HG03442 (cell line): Measurements from ENCODE around the gene CCR5AS.
"Not testable (repeated sequence)": the region's sequence is repeated elsewhere in the genome, so short reads cannot be mapped to it uniquely, and the experiment has no call there.

Source experiments
- ATAC-seq: cut with Tn5 transposase; IDR thresholded peaks from one replicate; pipeline ENCODE4 v1.9.1; 2021; ENCODE audit warnings: mild to moderate bottlenecking, moderate library complexity; ENCODE audit not compliant: unreplicated experiment

The CCR5AS gene

GRCh38 chr3:46406788-46407611 lies at the start of gene CCR5AS, which contains the start of gene CCRL2:
Gene CCR5AS, minus strand, starts transcription at chr3:46407066.
Gene CCRL2, plus strand, starts transcription at chr3:46407259. Its CDS starts 821 bp downstream, at chr3:46408080.
- ATAC-seq: peak; percentile 42

GRCh38 chr3:46456118-46456517 lies 49.3 kb upstream of the CCR5AS start:
- no peak for ATAC-seq

- no peak for ATAC-seq
Observed at GRCh38 chr3:46455231-46456115, 48.6 kb upstream of the CCR5AS start.

- ATAC-seq: no peak
Observed at GRCh38 chr3:46454606-46455005, 47.7 kb upstream of the CCR5AS start.

- ATAC-seq: no peak
Observed at GRCh38 chr3:46454209-46454595, 47.3 kb upstream of the CCR5AS start.

- no peak for ATAC-seq
Observed at GRCh38 chr3:46453526-46454208, 46.8 kb upstream of the CCR5AS start.

- ATAC-seq: no peak
Observed at GRCh38 chr3:46449755-46450552, 43.1 kb upstream of the CCR5AS start.

GRCh38 chr3:46448721-46449120 lies 41.9 kb upstream of the CCR5AS start:
- no peak for ATAC-seq

- no peak for ATAC-seq
Observed at GRCh38 chr3:46447228-46447985, 40.5 kb upstream of the CCR5AS start.

- ATAC-seq: no peak
Observed at GRCh38 chr3:46442576-46443530, 36.0 kb upstream of the CCR5AS start.

GRCh38 chr3:46440531-46441294 lies 33.8 kb upstream of the CCR5AS start:
- peak; percentile 64 for ATAC-seq

GRCh38 chr3:46438831-46439230 lies 32.0 kb upstream of the CCR5AS start:
- ATAC-seq: no peak

GRCh38 chr3:46435081-46435726 lies 28.3 kb upstream of the CCR5AS start:
- no peak for ATAC-seq

- ATAC-seq: no peak
Observed at GRCh38 chr3:46433841-46434240, 27.0 kb upstream of the CCR5AS start.

- ATAC-seq: not testable (repeated sequence)
Observed at GRCh38 chr3:46433118-46433517, 26.3 kb upstream of the CCR5AS start.

- ATAC-seq: not testable (repeated sequence)
Observed at GRCh38 chr3:46431905-46432304, 25.0 kb upstream of the CCR5AS start.

- ATAC-seq: not testable (repeated sequence)
Observed at GRCh38 chr3:46430879-46431278, 24.0 kb upstream of the CCR5AS start.
